ENCODE measurements around the gene ACSF3.
A peak's percentile ranks its signal among the peaks of the same experiment; 100 is the strongest.

The ACSF3 gene

DNA sequence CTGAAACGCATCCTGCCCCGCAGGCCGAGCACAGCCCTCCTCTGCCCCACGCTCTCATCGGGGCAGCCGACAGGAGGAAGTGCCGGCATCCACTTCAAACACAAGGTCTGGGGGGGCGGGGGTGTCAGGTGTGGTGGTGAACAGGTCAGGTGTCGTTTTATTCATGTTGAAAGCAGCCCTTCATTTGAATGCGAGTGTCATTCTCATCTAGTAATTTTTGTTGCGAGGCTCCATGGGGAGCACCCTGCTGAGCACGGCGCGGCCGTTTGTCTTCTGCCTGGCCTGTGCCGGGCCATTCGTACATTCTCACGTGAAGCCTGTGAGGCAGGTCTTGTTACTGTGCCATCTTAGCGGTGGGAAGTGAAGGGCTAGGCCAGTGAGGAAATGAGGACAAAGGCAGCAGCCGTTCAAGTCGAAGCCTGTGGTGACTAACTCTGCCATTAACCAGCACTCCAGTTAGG is 1.9 kb downstream of the ACSF3 start:
- no peak for DNase-seq (ENCODE audit: low spot score)

DNA sequence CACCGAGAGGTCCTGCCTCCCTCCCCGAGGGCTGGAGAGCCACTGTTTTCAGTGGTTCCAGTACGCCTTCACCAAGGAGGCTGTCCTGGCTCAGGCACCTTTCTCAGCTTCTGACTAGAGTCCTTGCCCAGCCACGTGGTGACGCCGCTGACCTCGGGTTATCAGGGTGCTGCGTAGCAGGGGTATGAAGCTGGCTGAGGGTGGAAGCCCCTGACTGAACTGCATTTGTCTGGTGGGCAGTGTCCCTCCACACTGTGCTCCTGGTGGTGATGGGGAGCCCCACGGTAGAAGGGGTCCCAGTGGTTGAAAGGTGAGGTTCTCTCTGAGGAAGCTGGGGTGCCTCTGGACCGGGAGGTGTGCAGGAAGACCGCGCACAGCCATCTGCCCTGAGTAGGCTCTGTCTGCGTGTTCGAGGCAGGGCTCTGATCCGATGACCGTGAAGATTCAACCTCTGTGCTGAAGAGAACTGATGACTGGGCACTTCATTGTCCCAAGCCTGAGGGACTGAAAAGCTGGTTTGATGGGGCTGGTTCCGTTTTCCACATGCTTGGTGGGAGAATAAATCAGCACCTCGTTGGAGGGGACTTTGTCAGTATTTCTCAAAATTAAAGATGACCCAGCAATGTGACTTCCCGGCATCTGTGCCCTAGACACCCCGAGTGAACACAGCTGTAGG is 2.5 kb downstream of the ACSF3 start:
- no peak for DNase-seq (ENCODE audit: low spot score)

DNA sequence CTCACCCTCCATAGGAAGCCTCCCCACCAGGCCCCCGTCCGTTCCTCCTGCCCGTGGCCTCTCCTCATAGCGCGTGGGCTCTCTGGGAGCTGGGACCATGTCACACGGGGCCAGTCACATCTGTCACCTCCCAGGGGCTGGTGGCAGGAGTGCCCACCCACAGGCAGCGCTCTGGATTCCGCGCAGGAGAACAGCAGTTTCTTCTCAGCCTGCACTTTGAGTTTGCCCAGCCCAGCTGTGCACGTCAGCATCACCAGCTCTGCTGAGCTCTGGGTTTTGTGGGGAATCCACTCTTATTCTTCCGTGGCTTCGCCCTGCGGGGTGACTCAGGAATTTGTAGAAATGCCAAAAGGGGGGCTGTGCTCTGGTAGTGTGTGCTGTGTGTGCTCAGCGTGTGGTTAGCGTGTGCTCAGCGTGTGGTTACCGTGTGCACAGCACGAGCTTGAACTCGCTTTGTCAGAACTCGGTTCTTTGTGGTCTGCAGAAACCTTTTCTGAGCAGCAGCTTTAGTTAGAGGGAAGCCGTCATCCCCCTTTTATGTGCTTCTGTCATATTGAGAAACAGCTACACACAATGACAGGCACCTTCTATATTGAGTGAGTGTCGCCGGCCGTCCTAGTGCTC is 3.2 kb downstream of the ACSF3 start:
- DNase-seq (ENCODE audit: low spot score): no peak

DNA sequence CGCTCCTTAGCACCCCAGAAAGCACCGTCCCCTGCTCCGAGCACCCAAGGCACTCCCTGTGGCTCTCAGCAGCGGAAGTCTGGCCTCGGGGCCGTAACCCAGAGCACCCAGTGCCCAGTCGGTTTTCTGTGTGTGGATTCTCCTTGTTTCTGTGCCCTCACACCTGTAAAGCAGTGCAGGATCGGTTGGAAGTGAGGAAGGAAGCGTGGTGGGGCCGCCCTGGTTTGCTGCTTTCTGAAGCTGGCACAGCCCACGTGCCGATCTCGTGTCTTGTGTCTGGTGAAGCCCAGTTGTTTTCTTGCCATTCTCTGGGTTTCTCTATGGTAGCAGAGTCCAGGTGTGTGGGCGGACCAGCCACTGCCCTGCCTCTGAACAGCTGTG is 3.7 kb downstream of the ACSF3 start:
- no peak for DNase-seq (ENCODE audit: low spot score)

DNA sequence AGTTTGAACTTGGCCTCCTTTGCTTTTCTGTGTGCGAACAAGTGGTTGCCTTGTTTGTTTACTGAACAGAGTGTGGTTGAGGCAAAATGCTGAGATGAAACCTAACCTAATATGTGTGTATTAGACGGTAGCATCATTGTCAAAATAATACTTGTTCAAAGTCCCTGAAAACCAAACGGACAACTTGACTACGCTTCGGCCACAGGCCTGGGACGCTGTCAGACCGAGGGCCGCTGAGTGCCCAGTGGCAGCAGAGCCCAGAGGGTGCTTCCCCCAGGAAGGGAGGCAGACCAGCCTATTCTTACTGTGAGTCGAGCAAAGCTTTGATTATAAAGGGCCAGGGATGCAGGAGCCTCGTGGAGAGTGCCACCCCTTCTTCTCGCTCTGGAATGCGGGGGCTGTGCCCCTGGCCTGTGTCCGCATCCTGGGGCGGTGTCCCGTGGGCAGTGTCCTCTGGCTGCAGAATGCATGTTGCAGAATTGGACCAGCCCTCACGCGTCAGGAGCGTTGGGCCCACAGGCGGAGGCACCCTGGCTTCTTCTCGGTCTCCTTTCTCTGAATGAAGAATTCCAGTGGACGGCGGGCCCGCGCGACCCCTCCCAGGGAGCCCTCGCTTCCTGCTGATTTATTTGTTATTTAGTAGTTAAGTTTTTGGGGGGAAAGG is 5.2 kb downstream of the ACSF3 start:
- no peak for DNase-seq (ENCODE audit: low spot score)

DNA sequence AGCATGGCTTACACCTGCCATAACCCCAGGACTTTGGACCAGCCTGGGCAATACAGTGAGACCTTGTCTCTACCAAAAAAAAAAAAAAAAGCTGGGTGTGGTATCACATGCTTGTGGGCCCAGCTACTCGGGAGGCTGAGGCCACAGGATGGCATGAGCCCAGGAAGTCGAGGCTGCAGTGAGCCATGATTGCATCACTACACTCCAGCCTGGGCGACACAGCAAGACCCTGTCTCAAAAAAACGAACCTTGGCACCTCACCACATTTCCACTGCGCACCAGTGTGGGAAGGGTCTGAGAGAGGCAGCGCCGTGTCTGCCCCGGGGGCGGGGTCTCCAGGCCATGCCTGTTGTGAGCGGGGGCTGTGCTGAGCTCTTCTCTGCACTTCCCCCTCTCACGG is 6.3 kb downstream of the ACSF3 start:
- peak; percentile 41 for DNase-seq (ENCODE audit: low spot score)

DNA sequence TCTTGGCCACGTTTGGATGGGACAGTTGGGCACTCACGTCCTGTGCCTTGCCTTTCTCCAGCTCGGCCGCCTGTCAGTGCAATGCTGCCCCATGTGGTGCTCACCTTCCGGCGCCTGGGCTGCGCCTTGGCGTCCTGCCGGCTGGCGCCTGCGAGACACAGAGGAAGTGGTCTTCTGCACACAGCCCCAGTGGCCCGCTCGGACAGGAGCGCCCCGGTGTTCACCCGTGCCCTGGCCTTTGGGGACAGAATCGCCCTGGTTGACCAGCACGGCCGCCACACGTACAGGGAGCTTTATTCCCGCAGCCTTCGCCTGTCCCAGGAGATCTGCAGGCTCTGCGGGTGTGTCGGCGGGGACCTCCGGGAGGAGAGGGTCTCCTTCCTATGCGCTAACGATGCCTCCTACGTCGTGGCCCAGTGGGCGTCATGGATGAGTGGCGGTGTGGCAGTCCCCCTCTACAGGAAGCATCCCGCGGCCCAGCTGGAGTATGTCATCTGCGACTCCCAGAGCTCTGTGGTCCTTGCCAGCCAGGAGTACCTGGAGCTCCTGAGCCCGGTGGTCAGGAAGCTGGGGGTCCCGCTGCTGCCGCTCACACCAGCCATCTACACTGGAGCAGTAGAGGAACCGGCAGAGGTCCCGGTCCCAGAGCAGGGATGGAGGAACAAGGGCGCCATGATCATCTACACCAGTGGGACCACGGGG is 7.1 kb downstream of the ACSF3 start:
- DNase-seq (ENCODE audit: low spot score): no peak

DNA sequence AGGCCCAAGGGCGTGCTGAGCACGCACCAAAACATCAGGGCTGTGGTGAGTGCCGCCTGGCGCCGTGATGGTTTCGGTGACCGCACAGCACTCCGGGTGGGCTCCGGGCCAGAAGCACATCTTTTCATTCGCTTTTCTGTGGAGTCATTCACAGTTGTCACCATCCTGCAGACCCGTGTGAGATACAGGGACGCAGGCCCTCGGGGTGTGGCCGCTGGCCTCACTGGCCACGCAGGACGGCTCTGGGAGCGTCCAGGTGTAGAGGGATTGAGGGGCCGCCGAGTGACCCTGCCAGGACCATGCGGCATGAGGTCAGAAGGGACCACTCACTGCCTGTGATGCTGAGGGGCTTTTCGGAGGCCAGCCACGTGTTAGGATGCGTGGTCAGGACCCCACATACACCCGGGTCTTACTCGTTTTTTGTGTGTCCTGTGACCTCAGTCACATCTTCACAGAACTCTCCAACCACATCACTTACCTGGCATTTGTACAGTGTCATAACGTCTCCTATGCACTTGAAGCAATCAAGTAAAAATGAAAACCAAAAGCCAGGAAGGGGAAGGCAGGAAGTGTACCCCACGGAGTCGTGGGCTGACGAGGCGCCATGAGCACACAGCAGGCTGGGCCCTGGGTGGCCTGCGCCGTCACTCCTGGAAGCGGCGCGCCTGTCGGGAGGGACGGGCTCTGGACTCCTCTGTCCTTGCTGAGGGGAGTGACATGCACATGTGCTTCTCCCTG is 7.8 kb downstream of the ACSF3 start:
- no peak for DNase-seq (ENCODE audit: low spot score)

DNA sequence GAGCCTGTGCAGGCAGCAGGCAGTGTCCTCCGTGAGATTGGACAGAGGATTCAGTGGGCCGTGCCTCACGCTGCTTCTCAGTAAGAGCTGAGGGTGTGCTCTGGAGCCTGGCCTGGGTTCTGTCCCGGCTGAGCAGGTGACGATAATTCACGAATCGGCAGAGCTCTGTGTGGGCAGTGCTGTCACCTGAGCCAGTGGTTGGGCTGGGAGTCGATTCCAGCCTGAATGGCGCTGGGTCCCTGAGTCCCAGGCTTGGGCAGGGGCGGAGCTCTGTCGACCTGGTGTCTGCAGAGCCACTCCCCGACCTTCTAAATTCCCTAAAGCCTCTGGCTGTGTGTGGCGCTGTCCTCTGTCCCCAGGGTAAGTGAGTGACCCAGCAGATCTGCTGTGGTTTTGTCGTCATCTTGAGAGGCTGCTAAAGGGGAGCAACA is 8.4 kb downstream of the ACSF3 start:
- DNase-seq (ENCODE audit: low spot score): no peak

DNA sequence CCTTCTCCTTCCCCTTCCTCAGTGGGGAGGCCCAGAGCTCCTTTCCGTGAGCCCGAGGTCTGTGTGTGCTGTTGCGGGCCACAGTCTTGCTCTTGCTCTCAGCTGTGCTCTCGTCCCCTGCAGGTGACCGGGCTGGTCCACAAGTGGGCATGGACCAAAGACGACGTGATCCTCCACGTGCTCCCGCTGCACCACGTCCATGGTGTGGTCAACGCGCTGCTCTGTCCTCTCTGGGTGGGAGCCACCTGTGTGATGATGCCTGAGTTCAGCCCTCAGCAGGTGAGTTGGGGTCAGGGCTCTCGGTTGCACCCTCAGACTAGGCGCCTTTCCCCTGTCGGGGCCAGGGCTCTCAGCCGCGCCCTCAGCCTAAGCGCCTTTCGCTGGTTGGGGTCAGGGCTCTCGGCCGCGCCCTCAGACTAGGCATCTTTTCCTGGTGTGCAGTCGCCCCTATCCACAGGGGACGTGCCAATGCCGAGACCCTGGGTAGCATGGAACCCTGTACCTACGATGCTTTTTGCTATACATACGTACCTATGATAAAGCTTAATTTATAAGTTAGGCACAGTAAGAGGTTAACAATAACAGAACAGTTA is 8.9 kb downstream of the ACSF3 start:
- DNase-seq (ENCODE audit: low spot score): no peak

DNA sequence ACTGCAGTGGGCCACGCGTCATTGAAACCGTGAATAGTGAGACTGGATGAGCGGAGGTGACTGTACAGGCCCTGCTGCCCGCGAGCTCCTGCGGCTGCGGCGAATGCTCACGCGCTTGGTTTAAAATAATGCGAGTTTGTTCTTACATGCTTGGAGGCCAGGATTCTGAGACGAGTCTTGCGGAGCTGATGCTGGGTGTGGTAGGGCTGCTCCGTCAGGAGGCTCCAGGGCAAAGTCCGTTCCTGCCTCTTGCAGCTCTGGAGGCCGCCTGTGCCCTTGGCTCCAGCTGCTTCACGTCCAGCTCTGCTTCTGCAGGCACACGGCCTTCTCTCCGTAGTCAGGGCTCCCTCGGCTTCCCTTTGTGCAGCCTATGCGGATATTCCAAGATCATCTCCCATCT is 9.5 kb downstream of the ACSF3 start:
- DNase-seq (ENCODE audit: low spot score): no peak

DNA sequence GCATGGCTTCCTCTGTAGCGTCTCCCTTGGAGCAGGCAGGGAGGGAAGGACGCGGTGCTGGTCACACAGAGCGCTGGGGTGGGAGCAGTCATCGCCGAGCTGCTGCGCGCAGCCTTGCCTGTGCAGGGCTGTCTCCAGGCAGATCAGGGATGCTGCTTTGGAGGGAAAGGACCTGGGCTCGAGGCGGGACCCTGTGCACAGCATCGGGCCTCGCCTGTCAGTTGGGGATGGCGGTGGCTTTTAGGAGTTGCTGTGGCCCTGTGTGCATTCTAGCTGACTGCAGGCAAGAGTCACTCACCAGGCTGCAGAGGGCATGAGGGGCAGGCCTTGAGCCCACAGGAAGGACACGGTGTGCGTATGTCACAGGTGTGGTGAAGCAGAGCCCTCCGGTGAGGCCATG is 10.1 kb downstream of the ACSF3 start:
- no peak for DNase-seq (ENCODE audit: low spot score)

DNA sequence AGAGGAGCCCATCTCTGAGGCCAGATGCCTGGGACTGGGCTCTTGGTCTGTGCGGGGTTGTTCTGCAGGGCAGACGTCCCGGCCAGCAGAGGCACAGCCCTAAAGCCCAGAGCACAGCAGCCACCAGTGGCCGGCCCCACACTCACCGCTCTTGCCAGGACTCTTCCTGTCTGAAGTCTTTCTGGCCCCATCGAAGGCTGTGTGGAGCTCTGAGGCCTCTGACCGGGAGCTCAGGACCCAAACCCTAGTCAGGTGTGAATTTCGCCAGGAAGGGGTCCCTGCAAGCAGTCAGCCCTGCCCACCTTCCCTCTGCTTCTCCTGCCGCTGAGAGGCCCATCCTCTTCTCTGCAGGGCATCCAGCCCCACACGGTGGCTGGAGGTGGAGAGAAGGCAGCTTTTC is 10.7 kb downstream of the ACSF3 start:
- no peak for DNase-seq (ENCODE audit: low spot score)

DNA sequence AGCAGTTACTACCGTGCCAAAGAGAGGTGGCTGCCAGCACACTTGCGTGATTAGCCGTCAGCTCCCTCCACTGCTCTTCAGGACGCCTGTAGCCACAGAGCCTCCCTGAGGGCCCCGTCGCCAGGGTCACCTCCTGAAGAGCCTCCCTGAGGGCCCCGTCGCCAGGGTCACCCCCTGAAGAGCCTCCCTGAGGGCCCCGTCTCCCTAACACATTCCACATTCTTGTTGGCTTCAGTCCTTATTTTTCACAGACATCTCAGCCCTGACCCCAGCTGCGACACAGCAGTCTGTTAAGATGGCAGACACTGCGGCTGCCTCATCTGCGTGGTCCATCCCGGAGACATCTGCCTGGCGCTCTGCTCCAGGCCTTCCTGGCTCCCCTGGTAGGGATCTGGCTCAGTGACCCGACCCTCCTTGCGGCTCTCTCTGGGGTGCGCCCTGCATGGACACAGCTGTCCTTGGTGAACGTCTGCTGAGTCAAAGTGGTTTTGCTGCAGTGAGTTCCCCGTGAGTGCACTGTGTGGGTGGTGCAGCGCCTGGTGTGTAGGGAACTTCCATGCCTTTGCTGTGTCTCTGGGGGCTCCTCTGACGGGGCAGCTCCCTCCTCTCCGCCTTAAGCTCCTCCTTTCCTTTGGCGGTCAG is 11.4 kb downstream of the ACSF3 start:
- no peak for DNase-seq (ENCODE audit: low spot score)

DNA sequence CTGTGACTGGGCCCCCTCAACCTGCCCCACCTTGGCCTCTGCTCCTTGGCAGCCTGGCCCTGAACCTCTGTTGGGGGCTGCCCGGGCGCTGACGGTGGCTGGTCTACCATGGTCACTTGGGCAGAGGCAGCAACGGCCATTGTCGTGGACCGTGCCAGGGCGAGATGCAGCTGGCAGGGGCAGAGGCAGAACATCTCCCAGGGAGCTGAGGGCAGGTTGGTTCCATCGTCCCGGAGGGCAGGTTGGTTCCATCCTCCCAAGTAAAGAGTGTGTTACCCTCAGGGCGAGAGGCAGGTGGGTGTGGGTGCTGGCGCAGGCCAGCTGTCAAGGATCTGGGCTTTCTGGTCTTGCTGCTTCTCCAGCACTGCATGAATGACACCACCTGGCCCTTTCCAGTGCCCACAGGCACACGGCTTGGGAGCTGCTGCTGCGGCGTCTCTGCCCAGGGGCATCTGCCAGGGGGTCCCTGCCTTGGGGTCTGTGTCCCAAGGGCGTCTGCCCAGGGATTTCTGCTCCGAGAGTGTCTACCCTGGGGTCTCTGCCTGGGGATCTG is 12.0 kb downstream of the ACSF3 start:
- DNase-seq (ENCODE audit: low spot score): no peak

DNA sequence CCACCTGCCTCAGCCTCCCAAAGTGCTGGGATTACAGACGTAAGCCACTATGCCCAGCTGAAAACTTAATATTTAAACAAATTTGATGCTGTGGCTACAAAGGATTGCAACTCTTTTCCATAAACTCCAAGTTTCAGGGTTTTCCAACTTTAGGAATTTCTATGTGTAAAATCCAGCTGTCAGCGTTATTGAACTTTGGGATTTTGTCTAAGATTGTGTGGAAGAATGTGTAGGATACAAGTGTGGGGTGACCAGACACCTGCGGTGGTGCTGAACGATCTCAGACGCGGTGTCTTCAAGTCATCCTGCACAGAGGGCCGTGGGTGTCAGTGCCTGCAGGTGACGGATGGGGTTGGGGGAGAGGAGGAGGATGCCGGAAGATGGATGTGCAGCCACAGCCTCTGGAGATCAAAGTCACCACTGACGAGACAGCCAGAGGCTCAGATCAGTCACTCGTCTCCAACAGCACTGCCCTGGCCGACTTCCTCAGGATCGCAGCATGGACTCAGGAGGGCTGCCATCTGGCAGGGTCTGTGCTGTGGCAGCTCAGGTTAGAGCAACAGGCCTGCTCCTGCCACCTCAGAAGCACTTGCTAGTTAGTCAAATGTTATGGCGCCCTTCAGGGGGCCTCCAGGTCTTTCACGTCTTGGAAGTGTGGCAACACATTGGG is 13.0 kb downstream of the ACSF3 start:
- DNase-seq (ENCODE audit: low spot score): no peak

DNA sequence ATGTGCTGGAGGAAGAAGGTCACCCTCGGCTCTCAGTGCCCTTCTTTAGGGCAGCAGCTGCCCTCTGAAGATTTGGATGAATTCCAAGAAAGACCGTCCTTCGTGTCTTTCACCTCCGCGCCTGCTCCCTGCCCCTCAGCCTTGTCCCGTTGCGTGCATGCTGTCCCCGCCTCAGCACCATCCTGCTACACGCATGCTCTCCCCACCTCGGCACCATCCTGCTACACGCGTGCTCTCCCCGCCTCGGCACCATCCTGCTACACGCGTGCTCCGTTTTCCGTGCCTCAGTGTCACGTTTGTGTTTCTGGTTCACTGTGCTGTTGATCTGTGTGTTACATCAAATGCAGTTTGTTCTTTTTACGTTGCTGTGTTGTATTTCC is 13.5 kb downstream of the ACSF3 start:
- no peak for DNase-seq (ENCODE audit: low spot score)

DNA sequence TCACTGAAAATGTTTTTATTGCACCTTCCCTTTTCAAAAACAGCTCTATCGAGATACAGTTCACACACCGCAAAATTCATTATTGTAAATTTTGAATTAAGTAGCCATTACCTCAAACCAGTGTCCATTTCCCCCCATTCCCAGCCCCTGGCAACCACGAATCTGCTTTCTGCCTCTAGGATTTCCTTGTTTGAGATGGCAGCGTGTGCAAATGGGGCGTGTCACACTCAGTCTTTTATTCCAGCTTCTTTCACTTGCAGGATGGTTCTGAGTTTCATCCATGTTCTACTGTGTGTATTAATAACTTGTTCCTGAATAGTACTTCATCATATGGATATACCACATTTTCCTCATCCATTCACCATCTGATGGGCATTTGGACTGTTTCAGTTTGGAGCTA is 14.8 kb downstream of the ACSF3 start:
- DNase-seq (ENCODE audit: low spot score): no peak

DNA sequence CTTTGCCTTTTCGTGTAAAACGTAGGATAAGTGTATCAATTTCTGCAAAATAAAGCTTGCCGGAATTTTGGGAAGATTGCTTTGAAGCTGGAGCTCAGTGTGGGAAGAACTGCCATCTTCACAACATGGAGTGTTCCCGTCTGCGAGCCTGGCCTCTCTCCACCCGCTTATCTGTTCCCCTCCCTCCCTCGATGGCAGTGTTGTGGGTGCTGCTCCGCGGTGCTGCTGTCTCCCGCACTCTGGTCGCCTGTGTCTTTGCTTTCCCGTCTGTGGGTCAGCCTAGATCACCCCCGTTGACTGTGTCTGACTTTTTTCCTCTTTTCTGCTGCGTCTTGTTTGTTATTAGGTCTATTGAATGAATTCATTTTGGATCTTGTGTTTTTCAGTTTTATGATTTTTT is 17.0 kb downstream of the ACSF3 start:
- DNase-seq (ENCODE audit: low spot score): no peak

DNA sequence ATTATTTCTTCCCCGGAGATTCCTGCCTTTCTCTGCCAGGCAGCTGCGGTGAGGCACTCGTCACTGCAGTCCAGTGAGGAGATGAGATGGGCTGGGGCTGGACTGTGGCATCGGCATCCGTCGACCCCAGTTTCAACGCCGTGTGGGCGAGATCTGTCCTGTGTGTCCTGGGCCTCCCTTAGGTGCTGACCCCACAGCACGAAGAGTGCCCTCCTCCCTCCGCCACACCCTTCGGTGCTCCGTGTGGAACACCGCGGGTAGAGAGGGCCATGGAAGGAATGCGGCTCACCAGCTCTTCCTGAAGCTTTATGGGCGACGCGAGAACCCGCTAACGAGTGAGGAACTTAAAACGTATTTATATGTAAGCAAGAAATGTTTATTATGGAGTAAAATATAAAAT is 17.6 kb downstream of the ACSF3 start:
- DNase-seq (ENCODE audit: low spot score): no peak

Measured in hematopoietic multipotent progenitor cell treated with erythropoietin and hydrocortisone succinate and interleukin-3 and kit ligand, for 15 days (in vitro differentiated cells).